HL-60 (cell line): Measurements from ENCODE around the gene CYB5R2.

Experiments
- DNase-seq, 2 experiments: peaks; one replicate each; pipeline ENCODE4 v3.0.0-alpha.2; 2010 to 2020; ENCODE audit warnings: low read depth in 1 of 2, low spot score in 1 of 2
- H3K27ac ChIP-seq: fragments of 250-450 bp; sonication (Bioruptor Pico); replicated peaks from 2 replicates; pipeline ENCODE4 v1.5.1; 2020; ENCODE audit warnings: mild to moderate bottlenecking, moderate library complexity
- H3K27me3 ChIP-seq: fragments of 250-450 bp; sonication (Bioruptor Pico); 2 replicates; pipeline ENCODE4 v1.5.1; 2021; ENCODE audit warnings: mild to moderate bottlenecking, moderate library complexity; ENCODE audit not compliant: insufficient read depth, poor library complexity, severe bottlenecking
- H3K4me3 ChIP-seq: replicated peaks from 2 replicates; pipeline ENCODE4 v1.5.1; 2011; ENCODE audit warnings: mild to moderate bottlenecking, control low read depth, low read length; ENCODE audit not compliant: insufficient read depth
- CTCF ChIP-seq: IDR thresholded peaks from one replicate; pipeline ENCODE4 v1.5.1; 2011; ENCODE audit warnings: low read length, control low read depth, inconsistent platforms; ENCODE audit not compliant: insufficient read depth
- GABPA ChIP-seq: IDR thresholded peaks from 2 replicates; pipeline ENCODE4 v1.6.1; 2012; ENCODE audit warnings: low read depth
- POLR2AphosphoS5 ChIP-seq: IDR thresholded peaks from 2 replicates; pipeline ENCODE4 v1.6.1; 2012; ENCODE audit warnings: low read depth
- REST ChIP-seq: IDR thresholded peaks from 2 replicates; pipeline ENCODE4 v1.6.1; 2012; ENCODE audit warnings: low read depth; ENCODE audit not compliant: insufficient replicate concordance
- SPI1 ChIP-seq: IDR thresholded peaks from 2 replicates; pipeline ENCODE4 v1.6.1; 2012; ENCODE audit warnings: low read depth, mild to moderate bottlenecking, borderline replicate concordance

Gene CYB5R2

GRCh38 chr11:7696424-7696823 lies 23.1 kb upstream of the CYB5R2 start:
- H3K27ac ChIP-seq = no peak overlapping the region
- DNase-seq = no peak
- peaks cover 14% of the 10 kb centered on the region for H3K27me3 ChIP-seq
- H3K4me3 ChIP-seq = no peak overlapping the region
- TF ChIP-seq REST = no peak
- TF ChIP-seq GABPA = no peak
- TF ChIP-seq SPI1 = no peak
- no peak for TF ChIP-seq POLR2AphosphoS5
- no peak for TF ChIP-seq CTCF

- Histone ChIP-seq H3K27ac (no peak overlapping the region), H3K4me3 (no peak overlapping the region), H3K27me3 (peaks cover 20% of the 10 kb centered on the region)
- no peak for DNase-seq
- TF ChIP-seq SPI1 (no peak), POLR2AphosphoS5 (no peak), GABPA (no peak), REST (no peak), CTCF (no peak)
Observed at GRCh38 chr11:7694235-7694634, 20.9 kb upstream of the CYB5R2 start.

- no peak for TF ChIP-seq SPI1
- no peak for TF ChIP-seq GABPA
- no peak for TF ChIP-seq CTCF
- no peak for TF ChIP-seq POLR2AphosphoS5
- TF ChIP-seq REST = no peak
- Histone ChIP-seq H3K4me3 (no peak overlapping the region), H3K27ac (no peak overlapping the region), H3K27me3 (peaks cover 25% of the 10 kb centered on the region)
- DNase-seq = no peak
Observed at GRCh38 chr11:7692426-7692825, 19.1 kb upstream of the CYB5R2 start.
